Superior temporal gyrus (tissue), 1 donor: ENCODE data around the gene THYN1.

Experiments used
- DNase-seq: peaks from one replicate; pipeline ENCODE4 v3.0.0-alpha.2; 2016; ENCODE audit errors: extremely low spot score

THYN1 gene

GRCh38 chr11:134223121-134223520 lies 30.0 kb downstream of the THYN1 start:
- DNase-seq = no peak

GRCh38 chr11:134216816-134217215 lies 36.3 kb downstream of the THYN1 start:
- no peak for DNase-seq

- DNase-seq = peak; percentile 40
These were observed 37.3 kb downstream of the THYN1 start for GRCh38 chr11:134215836-134216235.

GRCh38 chr11:134207538-134208239 lies 45.5 kb downstream of the THYN1 start:
- DNase-seq = no peak

- DNase-seq = no peak
These were observed 47.0 kb downstream of the THYN1 start for GRCh38 chr11:134206185-134206584.

GRCh38 chr11:134205729-134206128 lies 47.4 kb downstream of the THYN1 start:
- no peak for DNase-seq

- DNase-seq = no peak
These were observed 50.5 kb downstream of the THYN1 start for GRCh38 chr11:134202661-134203060.

- no peak for DNase-seq
These were observed 52.5 kb downstream of the THYN1 start for GRCh38 chr11:134200688-134201087.

GRCh38 chr11:134199531-134199930 lies 53.6 kb downstream of the THYN1 start:
- DNase-seq = no peak
